Measurements from ENCODE around the gene ACTR10.
"Not testable (repeated sequence)": the region's sequence is repeated elsewhere in the genome, so short reads cannot be mapped to it uniquely, and the experiment has no call there.

Gene ACTR10

GRCh38 chr14:58243790-58244555 lies 44.0 kb downstream of the ACTR10 start:
- peak overlapping the region; percentile 86 to 96 for H3K4me3 ChIP-seq (replicated peaks in 1 of 2; ENCODE audit: low read depth in 2 of 2, low read length in 2 of 2)
- DNase-seq (ENCODE audit: low read depth in 2 of 2) = peak; percentile 7 to 57
- TF ChIP-seq CTCF (IDR thresholded peaks at IDR 0.05; ENCODE audit: low read depth, low read length) = no peak

- H3K4me3 ChIP-seq (replicated peaks in 1 of 2; ENCODE audit: low read depth in 2 of 2, low read length in 2 of 2) = peak within 1 kb of the TSS; percentile 86 to 96
- no peak for TF ChIP-seq CTCF (IDR thresholded peaks at IDR 0.05; ENCODE audit: low read depth, low read length)
- peak; percentile 97 to 98 for DNase-seq (ENCODE audit: low read depth in 2 of 2)
Observed at GRCh38 chr14:58244556-58245387, 44.8 kb downstream of the ACTR10 start, which contains the start of gene PSMA3. Gene PSMA3 (plus strand): TSS chr14:58244843. CDS start chr14:58244921, 78 bp downstream.

- no peak for TF ChIP-seq CTCF (IDR thresholded peaks at IDR 0.05; ENCODE audit: low read depth, low read length)
- peak overlapping the region; percentile 86 to 96 for H3K4me3 ChIP-seq (replicated peaks in 1 of 2; ENCODE audit: low read depth in 2 of 2, low read length in 2 of 2)
- DNase-seq (ENCODE audit: low read depth in 2 of 2) = no peak
Observed at GRCh38 chr14:58245562-58245961, 45.6 kb downstream of the ACTR10 start.

GRCh38 chr14:58249611-58250010 lies 49.7 kb downstream of the ACTR10 start:
- no peak for DNase-seq (ENCODE audit: low read depth in 2 of 2)
- H3K4me3 ChIP-seq (replicated peaks in 1 of 2; ENCODE audit: low read depth in 2 of 2, low read length in 2 of 2) = no peak overlapping the region

GRCh38 chr14:58258156-58258555 lies 58.2 kb downstream of the ACTR10 start:
- TF ChIP-seq CTCF (IDR thresholded peaks at IDR 0.05; ENCODE audit: low read depth, low read length) = no peak

More at GRCh38 chr14:58249611-58250010, 49.7 kb downstream of the ACTR10 start:
- no peak for TF ChIP-seq CTCF (IDR thresholded peaks at IDR 0.05; ENCODE audit: low read depth, low read length)

GRCh38 chr14:58262005-58262404 lies 62.1 kb downstream of the ACTR10 start:
- DNase-seq (ENCODE audit: low read depth in 2 of 2); H3K4me3 ChIP-seq (replicated peaks in 1 of 2; ENCODE audit: low read depth in 2 of 2, low read length in 2 of 2): not testable (repeated sequence)

More at GRCh38 chr14:58258156-58258555, 58.2 kb downstream of the ACTR10 start:
- no peak for DNase-seq (ENCODE audit: low read depth in 2 of 2)
- no peak overlapping the region for H3K4me3 ChIP-seq (replicated peaks in 1 of 2; ENCODE audit: low read depth in 2 of 2, low read length in 2 of 2)

GRCh38 chr14:58265401-58265800 lies 65.5 kb downstream of the ACTR10 start:
- TF ChIP-seq CTCF (IDR thresholded peaks at IDR 0.05; ENCODE audit: low read depth, low read length) = no peak
- DNase-seq (ENCODE audit: low read depth in 2 of 2) = no peak

More at GRCh38 chr14:58265401-58265800, 65.5 kb downstream of the ACTR10 start:
- H3K4me3 ChIP-seq (replicated peaks in 1 of 2; ENCODE audit: low read depth in 2 of 2, low read length in 2 of 2) = no peak overlapping the region

All from cardiac fibroblast (primary cell).